Stimulated activated CD4-positive, alpha-beta T cell treated with anti-CD3 and anti-CD28 coated beads, TNF-alpha, amount 100 ng/mL, for 48 hours (primary cell): ENCODE data around the gene ANKS4B.
"Not testable (repeated sequence)": the region's sequence is repeated elsewhere in the genome, so short reads cannot be mapped to it uniquely, and the experiment has no call there.

Experiments used
- DNase-seq, 3 donors: peaks; one replicate each; pipeline ENCODE4 v3.0.0-alpha.2; 2020; ENCODE audit warnings: low read depth in 3 of 3

Gene ANKS4B

DNA sequence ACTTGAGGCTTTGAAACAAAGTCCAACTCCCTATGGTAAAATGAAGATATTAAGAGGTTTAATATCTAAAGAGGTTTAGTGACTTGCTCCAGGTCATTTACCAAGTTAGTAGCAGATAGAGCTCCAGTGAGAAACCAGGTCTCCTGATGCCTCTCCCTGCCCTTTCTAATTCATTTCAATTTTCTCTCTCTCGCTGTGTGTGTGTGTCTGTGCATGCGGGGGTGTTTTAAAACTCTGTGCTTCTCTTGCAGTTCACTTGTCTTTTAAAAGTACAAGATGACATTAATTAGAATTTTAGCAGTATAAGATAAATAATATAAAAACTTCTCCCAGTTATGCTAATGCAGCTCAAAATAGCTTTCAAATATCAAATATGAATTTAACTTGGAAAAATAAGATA is 13.9 kb upstream of the ANKS4B start:
- DNase-seq: no peak

DNA sequence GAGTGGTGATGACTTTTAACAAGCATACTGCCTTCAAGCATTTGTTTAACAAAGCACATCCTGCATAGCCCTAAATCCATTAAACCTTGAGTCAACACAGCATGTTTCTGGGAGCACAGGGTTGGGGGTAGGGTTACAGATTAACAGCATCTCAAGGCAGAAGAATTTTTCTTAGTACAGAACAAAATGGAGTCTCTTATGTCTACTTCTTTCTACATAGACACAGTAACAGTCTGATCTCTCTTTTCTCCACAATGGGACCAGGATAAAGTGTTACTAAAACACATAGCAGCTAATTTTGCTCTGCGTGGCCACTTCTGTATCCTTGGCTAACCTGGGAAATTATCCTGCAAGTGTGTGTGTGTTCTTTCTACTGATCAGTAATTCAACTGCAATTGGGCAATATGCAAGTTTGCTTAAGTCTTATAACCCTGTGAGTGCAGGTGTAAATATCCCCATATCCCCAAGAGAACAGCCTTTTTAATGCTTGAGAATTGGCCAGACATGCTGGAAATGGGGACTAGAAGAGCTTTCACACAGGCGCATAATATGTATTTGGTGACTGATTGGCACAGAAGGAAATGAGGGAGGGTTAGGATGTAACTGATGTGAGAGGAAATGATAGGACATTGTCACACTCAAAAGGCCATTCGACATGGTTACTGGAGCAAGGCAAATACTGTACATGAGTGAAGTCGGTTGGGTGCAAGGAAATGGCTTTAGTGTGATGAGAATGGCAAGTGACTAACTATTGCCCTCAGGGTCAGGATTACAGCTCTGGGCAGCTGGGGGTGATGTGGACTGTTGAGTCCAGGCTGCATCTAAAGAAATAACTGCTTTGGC is 10.8 kb upstream of the ANKS4B start:
- no peak for DNase-seq

DNA sequence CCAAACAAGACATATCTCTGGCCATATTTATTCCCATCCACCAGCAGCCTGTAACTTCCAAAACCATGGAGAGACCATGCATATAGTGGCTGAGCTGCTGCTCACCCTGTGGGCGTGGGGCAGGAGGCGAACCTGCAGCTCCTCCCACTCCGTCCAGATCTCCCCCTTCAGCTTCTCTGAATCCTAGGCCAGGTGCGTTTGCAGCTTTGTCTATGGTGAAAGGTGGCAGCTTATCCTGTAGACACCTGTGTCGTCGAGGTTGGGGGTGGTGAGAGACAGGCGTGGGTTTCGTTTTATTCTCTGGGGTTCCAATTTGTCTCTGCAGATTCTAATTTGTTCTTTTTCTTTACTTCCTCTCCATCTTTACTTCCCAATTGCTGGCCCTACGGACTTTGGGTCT is 9.7 kb upstream of the ANKS4B start:
- no peak for DNase-seq

DNA sequence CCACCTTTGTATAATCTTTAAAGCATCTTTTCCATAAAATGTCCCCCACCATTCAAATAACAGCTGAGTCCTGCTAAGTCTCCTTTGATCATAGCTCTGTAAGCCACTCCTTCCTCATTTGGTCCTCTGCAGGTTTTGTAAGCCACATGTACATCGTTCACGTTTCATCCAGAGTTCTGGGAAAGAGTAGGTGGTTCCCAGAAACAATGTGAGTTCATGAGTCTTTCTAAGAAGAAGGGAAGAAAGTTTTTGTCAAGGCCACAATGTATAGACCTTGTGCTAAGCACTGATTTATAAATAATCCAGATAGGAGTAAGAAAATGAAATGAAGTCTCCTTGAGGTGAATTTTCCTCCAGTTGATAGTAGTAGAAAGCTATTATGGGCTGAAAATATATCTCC is 8.7 kb upstream of the ANKS4B start:
- no peak for DNase-seq

DNA sequence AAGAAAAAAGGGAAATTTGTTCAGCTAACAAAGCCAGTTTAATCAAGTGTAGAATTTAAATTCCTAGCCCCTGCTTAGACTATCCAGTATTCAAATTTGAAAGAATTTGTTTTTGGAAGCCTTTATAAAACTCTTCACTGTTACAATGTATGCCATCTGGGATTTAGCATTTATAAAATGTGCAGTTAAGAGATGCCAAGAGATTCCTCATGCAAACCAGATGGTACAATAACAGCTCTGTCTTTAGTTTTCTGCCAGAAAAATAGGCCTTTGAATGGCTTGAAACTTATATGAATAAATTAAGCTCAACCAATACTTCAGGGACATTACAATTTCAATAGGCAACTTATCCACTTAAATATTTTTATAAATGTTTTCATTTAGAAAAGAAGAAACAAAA is 6.8 kb upstream of the ANKS4B start:
- no peak for DNase-seq

DNA sequence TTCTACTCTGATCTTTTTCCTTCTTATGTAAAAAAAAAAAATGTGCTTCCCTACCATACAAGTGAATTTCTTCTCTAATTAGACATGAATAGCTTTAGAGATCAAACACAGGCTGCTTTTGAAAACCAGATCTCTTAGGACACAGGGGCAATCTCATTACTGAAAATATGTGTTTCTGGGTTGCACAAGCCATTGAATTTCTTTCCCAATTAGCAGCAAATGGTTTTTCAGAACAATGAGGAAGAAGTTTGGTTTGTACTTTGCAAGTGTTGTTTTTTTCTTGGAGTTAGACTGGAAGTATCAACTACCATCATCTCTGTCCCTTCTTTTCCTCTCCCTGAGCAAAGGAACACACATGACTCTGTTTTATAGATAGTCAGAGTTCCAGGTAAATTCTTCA is 5.6 kb upstream of the ANKS4B start:
- no peak for DNase-seq

DNA sequence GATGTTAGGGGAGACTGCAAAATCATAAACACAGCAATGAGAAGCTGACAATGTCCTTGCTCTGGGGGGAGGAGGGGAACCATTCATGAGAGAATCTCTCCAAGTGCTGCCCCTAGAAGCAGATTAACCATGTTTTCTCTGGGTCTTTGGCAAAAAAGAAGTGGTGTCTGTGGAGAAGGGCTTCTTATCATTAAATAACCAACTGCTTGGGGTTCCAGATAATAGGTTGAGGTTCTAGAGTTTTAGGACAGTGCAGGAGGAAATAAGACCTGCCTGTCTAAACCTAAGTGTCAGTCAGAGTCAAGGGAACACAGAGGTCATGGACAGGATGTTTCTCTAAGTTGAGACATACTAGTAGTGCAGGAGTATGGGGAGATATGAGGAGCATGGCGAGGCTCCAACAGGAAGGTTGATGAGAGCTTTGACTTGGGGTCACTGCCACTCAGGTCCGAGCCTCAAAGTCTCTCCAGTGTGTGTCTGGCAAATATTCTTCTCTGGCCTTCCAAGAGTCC is 5.1 kb upstream of the ANKS4B start:
- DNase-seq: no peak

DNA sequence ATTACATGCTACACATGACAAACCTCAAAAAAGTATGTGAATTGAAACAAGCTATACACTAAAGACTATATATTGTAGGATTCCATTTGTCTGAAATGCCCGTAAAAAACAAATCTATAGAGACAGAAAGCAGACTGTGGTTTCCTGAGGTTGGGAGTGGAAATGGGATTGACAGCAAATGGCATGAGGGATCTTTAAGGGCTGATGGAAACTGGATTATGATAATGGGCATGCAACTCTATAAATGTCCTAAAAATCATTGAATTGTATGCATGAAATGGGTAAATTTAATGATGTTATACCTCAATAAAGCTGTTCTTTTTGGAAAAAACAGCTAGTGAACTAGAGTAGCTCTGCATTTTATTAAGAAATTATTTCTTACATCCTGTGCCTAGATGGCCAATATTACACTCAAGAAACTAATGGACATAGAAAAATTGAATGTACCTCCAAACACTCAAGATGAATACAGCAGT is 416 bp upstream of the ANKS4B start:
- DNase-seq: no peak

DNA sequence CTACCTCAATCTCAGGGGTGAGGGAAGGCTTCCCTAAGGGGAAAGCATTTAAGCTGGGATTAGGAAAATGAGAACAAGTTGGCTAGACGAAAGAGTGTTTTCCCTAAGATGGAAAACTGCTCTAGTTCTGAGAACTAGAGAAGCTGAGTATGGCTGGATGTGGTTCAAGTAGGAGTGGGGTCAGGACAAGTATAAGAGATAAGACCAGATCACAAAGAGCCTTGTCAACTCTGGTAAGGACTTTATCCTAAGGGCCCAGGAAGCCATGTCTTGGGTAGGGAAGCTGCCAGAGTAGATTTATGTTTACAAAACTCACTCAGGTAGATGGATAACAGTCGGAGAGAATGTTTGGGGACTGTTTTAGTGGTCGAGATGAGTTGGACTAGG is 1.7 kb downstream of the ANKS4B start:
- no peak for DNase-seq

DNA sequence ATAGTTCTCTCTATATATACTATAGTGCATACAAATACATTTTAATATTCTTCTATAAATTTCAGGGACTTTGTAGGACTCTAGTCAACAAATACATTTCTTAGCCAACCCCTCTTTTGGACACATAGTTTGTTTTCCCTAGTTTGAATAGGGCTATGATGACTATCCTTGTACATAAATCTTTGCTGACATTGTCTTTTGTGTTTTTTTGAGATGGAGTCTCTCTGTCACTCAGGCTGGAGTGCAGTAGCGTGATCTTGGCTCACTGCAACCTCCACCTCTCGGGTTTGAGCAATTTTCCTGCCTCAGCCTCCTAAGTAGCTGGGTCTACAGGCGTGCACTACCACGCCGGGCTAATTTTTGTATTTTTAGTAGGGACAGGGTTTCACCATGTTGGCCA is 3.3 kb downstream of the ANKS4B start:
- no peak for DNase-seq

DNA sequence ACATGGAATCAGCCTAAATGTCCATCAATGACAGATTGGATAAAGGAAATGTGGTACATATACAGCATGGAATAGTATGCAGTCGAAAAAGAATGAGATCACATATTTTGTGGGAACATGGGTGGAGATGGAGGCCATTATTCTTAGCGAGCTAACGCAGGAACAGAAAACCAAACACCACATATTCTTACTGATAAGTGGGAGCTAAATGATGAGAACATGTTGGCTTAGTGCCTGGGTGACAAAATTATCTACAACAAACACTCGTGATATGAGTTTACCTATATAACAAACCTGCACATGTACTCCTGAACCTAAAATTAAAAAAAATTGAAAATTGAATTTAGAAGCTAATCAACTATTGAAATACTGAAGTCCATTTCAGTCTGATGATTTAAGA is 6.1 kb downstream of the ANKS4B start:
- no peak for DNase-seq

DNA sequence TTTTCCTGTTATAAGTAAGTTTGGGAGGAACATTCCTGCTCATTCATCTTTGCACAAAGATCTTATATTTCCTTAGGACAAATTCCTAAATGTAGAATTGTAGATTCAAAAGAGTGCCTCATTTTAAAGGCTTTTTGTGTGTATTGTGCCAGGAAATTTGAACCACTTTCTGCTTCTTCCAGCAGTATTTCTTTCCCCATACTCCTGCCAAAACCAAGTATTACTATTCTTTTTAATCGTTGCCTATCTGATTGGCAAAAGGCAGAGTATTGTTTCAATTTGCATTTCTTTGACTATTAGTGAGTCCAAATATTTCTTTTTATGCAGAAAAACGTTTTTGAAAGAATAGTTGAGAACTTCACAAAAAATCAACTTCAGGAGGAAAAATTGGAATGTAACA is 9.3 kb downstream of the ANKS4B start:
- DNase-seq: no peak

DNA sequence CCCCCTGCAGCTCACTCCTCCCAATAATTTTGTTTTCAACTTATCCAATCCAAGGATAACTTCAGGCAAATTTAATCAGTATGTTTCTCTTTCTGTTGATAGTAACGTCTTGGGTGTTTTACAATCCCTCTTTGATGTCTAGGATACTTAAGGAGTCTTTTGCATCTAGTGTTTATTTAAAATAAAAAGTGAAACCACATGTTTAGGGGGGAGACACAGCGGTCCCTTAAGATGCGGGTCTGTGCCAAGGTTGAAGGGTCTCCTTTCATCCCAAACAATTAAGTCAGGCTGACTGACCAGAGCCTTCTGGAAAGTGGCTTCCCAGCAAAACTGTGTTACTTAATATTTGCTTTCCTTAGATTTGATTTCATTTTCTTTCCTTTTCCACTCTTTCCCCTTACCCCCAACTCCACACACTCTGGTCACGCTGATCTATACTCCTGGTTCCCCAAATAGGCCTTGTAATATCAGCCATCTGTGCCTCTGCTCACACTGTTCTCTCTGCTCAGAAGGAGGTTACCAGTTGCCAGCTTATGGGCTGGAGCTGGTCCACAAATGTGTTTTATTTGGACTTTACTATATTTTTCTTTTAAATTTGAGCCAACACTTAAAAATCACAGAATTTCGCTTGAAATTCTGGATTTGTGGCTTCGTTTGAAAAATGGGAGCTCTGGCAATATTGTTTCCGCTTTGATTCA is 11.2 kb downstream of the ANKS4B start:
- no peak for DNase-seq

DNA sequence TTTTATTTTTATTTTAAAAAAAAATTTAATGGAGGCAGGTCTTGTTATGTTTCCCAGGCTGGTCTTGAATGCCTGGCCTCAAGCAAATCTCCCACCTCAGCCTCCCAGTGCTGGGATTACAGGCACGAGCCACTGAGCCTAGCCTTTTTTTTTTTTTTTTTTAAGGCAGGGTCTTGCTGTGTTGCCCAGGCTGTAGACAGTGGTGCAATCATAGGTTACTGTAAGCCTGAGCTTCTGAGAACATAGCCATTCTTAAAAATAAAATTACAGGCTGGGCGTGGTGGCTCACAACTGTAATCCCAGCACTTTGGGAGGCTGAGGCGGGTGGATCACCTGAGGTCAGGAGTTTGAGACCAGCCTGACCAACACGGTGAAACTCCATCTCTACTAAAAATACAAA is 14.7 kb downstream of the ANKS4B start:
- DNase-seq: not testable (repeated sequence)

DNA sequence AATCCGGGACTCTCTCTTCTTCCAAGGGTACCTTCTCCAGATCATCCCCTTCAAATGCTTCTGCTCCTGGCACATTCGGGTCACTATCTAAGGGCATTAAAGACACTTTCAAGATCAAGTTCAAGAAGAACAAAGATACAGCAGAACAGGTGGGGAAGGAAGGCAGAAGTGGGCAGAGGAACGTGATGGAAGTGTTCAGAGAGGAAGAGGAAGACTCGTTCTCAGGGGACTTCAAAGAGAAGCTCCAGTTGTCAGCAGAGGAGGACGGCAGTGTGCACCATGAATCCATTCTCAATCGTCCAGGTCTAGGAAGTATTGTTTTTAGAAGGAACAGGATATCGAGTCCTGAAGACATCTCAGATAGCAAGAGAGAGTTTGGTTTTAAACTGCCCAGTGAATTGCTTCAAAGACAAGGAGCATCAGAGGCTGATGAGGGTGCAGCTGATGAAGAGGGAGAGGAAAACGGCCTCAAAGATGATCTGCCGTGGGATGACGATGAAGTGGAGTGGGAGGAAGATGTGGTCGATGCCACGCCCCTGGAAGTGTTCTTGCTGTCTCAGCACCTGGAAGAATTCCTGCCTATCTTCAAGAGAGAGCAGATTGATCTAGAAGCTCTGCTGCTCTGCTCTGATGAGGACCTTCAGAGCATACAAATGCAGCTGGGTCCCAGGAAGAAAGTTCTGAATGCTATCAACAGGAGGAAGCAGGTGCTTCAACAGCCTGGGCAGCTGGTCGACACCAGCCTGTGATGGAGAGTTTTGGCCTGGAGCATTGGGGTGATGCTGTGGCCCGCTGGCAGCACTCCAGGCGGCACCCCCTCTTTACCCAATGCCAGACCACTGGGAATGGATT is 16.8 kb downstream of the ANKS4B start:
- no peak for DNase-seq

DNA sequence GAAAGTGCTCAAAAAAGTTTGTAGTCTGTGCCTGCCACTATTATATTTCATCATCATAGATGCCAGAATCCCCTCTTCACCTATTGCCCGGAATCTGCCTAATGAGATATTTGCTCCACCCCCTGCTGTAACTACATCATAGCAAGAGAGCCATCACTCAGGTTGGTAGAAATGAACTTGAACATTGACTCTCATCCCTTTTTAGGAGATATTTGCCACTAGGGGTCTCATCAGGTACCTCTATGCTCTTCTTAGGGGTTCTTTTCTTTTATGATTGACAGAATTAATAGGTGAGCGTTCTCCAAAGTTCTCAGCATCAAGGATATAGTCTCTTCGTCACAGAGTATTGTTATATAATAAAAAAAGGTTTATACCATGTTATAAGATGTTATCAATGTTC is 20.0 kb downstream of the ANKS4B start:
- no peak for DNase-seq

DNA sequence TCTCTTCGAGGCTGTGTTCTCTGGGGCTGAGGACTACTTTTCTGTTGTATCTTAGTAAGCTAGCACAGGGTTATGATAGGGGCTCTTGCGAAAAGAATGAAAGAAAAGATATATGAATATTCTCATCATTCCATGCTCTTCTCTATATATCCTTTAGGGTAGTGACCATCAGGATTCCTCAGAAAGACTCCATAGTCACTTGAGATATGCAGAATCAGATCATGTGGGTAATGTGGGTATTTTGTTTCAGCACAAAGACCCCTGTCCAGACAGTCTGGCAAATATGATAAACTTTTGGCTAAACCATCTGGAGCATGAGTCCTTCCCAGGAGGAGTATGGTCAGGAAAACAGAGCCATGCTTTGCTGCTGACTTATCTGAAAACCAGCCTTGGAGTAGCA is 23.1 kb downstream of the ANKS4B start:
- no peak for DNase-seq

DNA sequence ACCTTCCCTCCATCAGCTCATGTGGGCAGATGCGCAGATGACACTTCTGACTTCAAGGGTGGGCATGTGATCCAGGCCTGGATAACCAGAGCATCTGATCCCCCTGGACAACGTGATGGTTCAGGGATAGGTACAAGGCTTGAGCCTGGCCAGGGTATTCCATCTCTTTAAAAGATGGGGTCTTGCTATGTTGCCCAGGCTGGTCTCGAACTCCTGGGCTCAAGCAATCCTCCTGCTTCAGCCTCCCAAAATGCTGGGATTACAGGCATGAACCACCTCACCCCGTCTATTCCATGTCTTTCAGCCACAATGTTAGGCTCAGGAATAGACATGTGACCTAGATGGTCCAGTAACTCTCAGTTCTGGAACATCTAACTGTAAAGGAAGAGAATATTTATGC is 23.8 kb downstream of the ANKS4B start:
- no peak for DNase-seq

DNA sequence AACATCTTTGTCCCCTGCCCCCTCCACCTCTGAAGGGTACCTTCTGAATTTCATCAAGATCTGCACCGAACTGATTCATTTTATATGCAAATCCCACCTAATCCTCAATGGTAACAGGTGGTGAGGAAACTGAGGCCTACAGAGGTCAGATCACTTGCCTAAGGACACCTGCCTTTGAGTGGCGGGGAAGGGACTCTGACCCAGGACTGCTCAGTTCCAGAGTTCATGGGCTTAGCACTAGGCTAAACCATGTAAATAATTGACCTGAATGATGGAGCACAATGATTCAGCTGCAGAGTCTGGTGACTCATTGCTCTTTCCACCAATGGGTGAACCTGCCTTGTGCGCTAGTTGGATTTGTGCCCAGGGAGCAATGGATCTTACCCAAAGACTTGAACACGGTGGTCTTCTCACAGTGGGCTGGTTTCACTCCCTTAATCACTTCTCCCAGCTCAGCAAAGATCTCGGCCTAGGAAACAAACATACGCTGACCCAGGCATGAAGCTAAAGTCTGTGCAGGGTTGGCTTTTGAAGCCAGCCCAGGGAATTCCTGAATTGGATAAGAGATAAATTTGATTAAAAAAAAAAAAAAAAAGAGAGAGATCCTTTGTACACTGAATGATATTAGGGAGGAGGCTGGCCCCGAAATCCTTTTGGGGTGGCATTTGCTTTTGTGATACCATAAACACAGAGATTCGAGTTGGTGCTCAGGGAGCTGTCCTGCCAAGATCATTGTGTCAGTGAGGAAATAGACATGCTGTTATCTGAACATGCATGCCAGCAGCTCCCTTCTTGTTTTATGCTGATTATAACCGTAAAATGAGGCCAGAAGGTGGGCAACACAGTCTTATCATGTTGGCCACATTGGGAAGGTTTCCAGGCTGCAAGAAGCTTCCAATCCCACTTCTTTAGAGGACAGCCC is 27.6 kb downstream of the ANKS4B start:
- no peak for DNase-seq

DNA sequence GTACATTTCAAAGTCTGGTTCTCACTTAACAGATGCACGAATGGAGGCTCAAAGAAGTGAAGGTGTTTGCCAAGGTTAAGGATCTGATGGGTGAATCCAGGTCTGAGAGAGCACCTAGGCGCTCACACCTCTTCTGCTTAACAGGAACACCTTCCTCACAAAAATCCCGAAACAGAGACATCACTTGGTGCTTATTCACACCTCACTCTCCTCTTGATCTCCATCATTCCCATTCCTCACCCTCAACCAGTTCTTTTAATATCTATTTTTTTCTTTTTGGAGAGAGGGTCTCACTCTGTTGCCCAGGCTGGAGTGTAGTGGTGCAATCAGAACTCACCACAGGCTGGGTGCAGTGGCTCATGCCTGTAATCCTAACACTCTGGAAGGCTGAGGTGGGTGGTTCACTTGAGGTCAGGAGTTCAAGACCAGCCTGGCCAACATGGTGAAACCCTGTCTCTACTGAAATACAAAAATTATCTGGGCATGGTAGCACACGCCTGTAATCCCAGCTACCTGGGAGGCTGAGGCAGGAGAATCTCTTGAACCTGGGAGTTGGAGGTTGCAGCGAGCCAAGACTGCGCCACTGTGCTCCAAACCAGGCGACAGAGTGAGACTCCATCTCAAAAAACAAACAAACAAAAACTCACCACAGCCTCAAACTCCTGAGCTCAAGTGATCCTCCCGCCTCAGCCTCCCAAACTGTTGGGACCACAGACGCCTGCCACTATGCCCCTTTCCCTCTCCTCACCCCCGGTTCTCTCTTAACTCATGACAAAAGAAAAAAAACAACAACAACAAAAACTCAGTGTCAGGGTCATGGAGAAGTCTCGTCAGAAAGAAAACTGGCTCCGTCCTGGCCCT is 29.5 kb downstream of the ANKS4B start:
- no peak for DNase-seq
